GM18909 (cell line): ENCODE measurements around the gene PRAC2.

Experiments used
- ATAC-seq: cut with Tn5 transposase; IDR thresholded peaks from one replicate; pipeline ENCODE4 v1.9.1; 2021; ENCODE audit warnings: mild to moderate bottlenecking; ENCODE audit not compliant: unreplicated experiment, poor library complexity

PRAC2 gene

DNA sequence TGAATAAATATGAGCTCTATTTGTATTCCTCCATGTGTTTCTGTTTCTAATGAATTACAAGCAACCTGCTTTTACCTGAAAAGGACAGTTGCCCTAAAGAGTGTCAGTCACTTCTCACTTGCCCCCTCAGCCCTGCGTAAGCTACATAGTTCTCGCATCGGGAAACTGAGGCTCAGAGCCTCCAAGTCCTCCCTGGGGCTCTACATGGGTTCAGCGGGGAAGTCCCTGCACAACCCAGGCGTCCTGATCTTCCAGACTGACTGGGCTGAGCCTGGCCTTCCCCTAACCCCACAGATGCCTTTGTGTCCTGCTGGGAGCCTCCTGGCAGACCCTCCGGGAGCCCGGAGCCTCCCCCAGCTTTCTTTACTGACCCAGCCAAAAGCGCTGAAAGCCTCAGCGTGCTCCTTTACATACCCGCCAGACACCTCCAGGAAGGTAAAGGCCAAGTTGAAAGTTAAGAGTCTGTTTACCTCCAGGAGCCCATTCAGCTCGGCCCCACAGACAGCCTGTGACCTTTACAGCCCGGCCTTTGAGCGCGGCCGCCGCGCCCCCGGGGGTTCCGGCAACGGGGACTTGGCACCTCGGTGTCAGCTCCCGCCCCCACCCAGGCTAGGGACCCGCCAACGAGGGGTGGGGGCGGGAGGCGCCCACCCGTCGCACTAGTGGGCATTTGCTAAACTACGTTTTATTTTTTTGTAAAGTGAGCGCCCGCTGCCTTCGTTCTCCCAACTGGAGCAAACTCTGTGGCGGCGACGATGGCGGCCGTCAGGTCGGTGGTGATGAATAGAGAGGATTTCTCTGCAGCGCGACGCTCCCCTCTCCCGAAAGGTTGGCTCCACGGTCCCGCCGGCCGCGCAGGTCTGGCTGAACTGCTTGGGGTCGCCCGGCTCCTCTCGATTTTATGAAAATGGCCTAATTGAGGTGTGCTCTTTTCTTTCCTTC lies 10.0 kb downstream of the PRAC2 start:
- ATAC-seq = no peak

DNA sequence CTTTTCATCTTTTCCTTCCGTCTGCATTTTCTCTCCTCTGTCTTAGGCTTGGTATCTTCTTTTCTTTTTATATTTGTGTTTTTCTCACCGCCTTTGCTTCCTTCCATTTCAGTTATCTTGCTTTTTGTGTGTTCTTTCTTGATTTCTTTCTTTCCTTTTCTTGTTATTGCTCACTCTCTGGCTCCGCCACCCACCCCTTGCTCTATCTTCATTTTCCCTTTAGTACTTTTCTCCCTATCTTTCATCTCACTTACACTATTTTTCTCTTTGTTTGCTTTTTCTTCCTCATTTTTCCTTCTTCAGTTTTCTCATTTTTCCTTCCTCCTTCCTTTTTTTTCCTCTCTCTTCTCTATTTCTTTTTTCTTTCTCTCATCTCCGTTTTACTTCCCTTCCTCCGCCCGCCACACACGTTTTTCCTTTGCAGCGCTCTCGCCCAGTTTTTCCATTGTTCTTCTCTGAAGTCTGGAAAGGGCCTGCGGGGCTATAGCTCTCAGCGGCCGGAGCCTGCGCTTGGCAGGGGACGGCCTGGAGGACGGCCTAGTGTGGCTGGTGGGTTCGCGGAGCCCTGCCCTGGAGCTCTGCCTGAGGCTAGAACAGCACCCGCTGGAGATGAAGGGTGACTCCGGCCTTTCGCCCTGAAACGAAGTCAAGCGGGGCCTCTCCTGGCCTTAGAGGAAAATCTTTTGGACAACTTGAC lies 10.8 kb downstream of the PRAC2 start:
- no peak for ATAC-seq

DNA sequence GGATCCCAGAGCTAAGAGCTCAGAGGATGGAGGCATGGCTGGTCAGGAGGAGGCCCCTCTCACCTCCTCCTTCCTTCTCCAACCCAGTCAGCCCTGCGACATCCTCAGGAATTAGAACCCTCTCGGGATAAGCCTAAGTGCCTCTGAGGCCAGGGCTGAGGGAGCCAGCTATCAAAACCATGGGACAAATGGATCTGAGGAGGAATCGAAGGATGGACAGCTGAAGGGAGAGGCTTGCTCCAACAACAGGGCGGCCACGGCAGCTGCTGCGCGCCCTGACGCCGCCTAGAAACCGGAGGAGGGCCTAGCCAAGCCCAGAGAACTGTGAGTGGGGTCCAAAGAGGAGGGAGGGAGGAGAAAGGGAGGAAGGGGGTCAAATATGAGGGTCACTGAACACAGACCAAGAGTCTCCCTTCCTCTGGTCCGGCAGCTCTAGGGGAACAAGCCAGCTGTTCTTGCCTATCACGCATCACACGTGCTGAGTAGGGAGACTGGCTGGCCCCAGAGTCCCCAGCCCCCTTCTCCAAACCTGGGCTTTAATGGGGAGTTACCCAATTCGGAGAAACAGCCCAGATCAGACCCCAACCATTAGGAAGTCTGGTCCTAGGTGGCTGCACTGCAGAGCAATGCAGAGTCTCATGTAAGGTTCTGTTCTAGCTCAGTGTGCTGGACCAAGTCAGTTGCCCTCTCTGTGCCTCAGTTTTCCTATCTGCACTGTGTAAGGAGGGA lies 11.5 kb downstream of the PRAC2 start:
- no peak for ATAC-seq

DNA sequence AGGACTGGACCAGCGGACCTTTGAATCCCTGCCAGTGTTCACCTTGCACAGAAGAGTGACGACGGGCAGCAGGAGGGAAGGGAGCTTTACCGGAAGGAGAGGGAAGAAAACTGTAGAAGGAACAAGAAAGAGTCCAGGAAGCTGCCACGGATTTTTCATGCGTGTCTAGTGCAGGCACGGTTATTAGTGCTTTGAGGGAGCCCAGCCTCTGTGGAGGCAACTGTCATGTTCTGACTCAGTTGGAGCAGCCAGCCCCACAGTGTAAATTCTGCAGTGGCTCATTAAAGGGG lies 12.0 kb downstream of the PRAC2 start:
- ATAC-seq = no peak

DNA sequence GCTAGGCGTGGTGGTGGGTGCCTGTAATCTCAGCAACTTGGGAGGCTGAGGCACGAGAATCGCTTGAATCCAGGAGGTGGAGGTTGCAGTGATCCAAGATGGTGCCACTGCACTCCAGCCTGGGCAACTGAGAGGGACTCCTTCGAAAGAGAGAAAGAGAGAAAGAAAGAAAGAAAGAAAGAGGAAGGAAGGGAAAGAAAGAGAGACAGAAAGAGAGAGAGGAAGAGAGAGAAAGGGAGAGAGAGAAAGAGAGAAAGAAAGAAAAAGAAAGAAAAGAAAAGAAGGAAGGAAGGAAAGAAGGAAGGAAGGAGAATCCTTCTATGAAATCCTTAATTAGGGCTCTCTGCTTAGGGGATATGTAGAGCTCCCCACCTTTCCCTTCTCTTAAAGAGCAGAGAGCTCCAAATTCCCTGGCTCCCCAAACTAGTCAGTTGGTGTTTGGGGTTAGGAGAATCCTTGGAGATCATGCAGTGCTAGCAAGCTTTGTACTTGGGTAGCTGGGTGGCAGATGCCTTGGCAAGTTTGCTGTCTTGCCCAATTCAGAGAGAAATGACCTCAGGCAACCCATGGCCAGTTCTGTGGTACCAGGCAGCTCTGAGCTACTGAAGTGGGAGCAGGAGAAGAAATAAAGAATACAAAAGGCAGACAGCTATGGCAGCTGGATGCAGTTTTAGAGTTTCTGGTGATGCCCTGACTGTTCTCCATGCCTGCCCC lies 14.5 kb downstream of the PRAC2 start:
- no peak for ATAC-seq

DNA sequence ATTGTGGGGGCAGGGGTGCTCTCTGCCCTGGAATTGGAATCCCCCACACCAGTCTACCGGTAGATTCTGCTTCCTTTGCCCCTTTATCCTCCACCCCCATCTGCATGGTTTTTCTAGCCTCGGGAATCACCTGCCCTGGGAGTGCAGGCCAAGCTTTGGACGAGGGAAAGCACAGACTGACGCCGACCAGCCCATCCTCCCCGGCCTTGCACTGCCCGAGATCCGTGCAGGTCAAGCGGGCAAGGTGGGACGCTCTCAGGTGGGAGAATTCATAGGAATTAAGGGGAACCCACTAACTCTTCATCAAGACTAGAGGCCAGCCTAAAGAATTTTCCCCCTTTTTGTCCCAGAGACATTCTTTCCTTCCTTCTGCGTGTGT lies 15.4 kb downstream of the PRAC2 start:
- no peak for ATAC-seq

DNA sequence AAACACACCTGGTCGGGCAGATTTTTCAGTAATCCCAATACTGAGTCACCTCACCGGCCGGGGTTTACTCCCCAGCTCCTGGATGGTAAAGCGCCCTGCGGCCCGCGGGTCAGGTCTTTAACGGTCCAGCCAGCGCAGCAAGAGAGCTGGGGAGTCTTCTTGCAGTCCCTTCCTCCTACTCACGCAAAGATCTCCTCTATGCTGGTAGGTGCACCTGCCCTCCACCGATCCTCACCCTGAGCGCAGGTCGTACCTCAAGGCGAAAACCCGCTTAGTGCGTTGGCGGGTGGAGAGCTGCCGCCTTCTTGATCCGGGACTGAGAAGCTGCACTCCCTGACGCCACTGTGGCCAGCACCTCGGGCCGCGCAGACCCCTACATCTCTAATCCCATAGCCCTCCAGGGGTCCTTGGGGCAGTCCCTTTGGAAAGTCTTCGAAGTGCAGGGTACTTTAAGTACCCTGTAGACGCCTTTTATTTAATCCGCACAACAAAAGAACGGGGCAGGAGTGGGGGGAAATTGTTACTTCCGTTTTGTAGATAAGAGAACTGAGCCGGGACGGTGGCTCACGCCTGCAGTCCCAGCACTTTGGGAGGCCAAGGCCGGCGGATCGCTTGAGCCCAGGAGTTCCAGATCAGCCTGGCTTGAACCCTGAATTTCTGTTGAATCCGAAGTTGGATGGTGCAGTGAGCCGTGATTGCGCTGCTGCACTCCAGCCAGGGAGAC lies 16.0 kb downstream of the PRAC2 start:
- no peak for ATAC-seq

DNA sequence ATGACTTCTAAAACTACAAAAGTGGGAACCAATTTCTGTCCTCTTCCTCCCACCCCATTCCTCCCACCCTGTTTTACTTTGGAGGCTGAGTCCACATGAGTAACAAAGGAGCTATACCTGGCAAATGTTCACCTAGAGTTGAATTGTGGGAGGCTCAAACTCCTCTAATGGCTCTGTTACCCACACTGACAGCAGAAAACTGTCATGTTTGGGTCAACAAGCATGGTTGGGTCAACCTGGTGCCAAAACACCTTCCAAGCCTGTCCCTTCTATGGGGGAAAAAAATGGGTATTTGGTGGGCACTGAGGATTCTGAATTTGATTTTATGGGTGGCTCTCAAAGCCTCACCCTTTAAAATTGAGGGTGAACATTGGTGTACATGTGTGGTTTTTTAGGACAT lies 17.6 kb downstream of the PRAC2 start:
- ATAC-seq = no peak

DNA sequence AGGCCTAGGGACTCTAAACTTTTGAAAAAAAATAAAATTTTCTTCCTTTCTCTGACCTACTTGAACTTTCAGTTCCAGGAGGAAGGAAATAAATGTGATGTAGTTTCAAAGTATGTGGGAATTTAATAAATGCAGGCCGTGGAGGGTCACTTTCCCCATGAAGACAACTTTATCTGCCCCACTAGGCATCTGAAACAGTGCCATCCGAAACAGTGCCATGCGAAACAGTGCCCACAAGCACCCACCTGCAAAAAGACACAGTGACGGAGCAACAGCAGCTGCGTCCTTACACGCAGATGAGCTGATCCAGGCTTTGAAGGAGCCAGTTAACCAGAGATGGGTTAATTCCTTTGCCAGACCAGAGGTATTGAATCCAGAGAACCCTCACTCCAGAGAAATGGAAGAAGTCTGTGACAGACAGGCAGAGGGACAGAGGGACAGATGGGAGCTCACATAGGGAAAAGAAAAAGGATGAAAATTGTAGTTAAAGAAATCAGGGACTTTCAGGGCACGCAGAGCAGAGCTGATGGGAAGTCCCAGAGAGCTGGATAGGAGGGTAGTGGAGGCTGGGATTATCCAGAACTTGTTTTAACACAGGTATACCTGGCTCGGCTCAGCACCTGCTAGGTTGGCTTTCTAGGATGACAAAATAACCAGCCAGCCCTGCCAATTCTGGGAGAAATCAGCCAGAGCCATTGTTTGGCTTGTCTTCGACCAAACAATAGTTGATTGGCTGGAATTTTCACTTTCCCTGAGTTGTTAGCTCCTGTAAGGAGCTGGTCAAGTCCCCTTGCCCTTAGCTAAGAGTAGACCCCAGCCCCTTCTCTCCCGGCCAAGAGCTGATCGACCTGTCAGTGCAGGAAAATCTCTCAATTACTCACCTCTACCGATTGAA lies 22.6 kb downstream of the PRAC2 start:
- no peak for ATAC-seq

DNA sequence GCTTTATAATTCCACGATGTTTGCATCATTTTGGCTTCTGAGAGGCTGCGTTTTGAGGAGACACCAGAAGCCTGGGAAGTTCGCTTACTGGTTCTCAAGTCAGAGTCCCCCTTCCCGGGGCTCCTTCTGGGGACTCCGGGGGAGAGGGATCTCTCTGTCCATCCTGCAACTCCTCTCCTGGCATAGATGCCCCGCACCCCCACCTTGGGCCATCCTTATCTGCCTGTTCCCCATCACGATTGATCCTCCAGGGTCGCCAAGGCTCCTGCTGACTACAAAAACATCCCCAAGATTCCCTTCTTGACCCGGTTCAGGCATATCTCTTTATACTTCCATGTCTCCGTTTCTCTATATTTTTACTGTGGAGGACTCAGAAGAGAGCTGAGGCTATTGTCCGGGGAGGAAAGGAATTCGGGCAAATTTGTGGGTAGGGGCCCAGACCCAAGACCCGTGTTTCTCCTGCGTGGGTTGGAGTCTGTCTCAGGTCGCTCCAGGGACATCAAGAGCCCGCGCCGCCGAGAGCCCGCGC lies 24.0 kb downstream of the PRAC2 start:
- no peak for ATAC-seq

DNA sequence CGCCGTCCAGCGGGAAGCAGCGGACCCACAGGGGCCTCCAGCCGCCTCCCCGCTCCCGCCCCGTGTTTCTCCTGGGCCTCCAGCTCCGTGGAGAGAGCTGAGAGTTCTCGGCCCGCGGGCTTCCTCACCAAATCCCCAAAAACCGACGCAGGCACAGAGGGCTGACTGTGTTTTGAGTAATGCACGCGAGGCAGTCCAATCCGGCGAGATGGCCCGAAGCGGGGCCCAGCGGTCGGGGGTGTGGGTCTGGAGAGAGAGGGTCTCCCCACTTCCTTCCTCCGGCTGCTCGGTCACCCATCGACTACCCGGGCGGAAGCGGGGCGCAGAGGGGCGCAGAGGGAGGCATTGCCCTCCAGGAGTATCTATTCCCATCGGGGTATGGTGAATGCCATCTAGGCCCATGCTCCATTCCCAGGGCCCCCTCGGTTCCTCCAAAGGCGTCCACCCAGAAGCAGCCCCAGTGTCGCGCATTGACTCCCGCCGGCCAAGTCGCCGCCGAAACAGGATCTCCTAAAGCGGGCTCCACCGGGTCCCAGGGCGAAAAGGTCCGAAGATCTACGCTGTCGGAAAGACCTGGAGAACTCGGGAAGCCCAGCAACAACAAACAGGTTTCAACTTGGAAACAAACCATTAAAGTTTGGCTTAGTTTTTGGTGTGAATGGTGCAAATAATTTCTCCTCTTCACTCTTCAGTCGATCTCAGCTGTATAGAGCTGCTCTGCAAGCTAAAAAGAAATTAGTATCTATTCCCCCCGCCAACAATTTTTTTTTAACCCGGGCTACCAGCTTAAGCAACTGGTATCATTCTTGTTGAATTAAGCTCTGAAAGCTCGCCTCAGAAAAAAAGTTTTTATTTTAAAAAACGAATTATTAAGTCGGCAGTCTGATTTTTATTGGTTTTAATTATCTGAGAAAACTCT lies 24.7 kb downstream of the PRAC2 start:
- ATAC-seq = no peak

DNA sequence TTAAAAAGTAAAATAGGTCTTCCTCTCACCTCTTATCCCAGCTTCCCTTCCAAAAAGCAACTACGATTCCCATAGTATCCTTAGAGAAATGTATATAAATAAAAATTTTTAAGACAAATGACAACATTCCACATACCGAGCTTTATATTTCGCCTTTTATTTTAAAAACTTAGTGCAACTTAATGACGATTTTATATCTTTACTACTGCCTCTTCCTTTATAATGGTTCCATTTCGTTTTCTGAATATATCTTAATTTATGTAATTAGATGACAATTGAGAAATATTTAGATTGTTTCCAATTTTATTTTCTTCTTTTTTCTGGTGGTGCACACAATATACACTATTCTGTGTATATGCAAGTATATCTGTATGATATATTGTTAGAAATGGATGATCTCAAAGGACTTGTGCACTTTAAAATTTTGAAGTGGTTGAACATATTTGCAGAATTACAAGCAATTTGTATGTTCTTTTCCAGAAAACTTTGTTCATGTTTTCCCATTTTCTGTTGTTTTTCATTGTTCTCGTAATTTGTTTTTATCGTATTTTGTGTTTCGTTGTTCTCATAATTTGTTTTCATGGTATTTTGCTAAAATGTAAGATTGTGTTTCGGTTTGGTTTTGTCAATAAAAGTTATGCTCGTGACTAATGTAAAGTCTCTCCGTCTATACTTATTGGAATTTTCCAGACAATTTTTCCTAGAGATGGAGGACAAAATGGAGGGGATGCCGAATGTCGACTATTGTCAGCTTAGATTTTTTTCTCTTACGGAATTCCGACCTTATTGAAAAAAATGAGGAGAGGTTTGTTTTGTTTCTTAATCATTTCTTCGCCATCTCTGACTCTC lies 26.0 kb downstream of the PRAC2 start:
- no peak for ATAC-seq

DNA sequence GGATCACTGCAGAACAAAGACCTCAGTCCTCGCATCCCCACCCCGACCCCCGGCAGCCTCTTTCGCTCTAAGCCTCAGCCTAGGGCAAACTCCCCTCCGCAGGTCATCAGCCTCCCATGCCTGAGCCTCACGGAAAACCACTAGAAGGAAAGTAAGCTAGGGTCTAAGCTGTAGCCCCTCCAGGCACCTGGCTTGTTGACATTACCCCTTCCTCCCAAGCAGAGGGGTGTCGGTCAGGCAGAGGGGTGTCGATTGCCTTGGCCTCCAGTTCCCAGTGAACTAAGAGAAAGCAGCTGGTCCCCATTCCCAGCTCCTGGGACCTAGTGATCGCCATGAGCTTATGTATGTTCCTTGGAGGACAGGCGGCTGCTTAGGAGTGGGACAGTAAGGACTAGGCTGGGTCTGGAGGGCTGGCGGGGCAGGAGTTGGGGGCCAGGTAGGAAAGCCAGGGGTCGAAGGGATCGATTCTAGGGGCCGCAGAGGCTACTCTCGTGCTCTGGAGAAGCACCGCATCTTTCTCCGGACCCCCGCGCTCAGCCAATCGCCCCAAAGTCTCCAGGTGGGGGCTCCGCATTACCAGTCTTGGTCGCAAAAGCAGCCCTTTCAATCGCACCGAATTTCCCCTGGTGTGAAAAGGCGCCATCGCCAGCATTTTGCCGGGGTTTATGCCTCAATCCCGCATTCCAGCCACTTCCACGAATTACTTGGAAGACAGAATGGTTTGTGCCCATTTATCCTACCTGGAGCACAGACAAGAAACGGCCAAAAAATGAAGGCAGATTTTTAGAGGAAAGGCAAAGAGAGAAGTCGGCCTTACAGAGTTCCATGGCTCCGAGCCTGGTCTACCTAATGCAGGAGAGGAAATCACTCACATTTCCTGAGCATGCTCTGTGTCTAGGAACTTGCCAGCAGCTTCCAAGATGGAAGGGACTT lies 26.9 kb downstream of the PRAC2 start:
- ATAC-seq = no peak

DNA sequence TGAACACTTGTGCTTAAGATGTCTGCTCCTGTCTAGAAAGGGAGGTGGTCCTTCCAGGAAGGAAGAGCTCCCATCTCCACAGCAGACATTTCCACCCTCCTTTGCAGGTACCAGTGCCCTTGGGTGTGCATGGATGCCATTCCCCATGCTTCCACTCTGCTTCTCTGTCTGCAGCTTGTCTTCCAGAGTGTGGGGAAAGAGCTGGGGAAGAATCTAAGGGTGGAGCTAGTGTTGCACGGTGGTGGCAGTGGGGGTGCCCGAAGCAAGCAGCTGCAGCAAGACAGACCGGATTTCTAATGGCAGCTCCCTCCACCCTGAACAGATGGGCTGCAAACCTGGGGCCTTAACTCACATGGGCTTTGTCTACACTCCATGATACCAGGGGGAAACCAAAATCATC lies 28.2 kb downstream of the PRAC2 start:
- no peak for ATAC-seq

DNA sequence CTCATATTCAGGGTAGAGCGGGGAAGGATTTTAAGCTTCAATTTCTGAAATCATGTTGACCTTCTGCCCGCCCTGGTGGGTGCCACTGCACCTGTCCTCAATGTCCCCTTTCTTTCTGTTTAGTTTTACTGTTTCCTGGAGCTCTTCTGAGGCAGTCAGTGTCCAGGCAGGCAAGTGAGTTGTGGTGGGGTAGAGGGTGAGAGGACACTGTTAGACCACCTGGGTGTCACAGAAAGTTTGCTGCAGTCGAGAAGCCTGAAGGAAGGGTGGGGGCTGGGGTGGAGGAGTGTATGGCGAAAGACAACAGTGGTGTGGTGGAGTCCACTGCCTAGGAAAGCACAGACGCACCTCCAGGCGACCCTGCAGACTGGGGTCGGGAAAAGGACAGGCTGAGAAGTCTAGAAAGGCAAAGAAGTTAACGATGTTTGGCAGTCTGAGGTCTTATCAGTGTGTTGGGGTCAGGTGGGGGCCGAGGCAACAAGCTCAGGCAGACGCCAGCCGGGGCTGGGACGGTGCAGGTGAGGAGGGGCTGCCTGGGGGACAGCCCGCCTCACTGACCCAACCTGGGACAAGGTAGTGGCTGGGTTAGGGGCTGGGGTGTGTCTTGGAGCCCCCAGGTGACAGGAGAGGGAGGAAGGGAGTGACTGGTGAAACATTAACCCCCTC lies 28.9 kb downstream of the PRAC2 start:
- ATAC-seq = no peak
